Smooth muscle cell (in vitro differentiated cells): Measurements from ENCODE around the gene ERBB4. TPM values are rescaled to one million over a fixed set of nuclear protein-coding genes. Genes with fewer than 3 reads are reported as not detected.

Experiments used
- DNase-seq: peaks from one replicate; lab custom pipeline; 2025; ENCODE audit not compliant: unreplicated experiment; lab: John Stamatoyannopoulos, UW
- H2AFZ ChIP-seq: fragments of 200-600 bp; sonication (generic); 2 replicates; pipeline ENCODE4 v1.6.0; 2016; ENCODE audit warnings: antibody characterized with exemption, low read depth, mild to moderate bottlenecking
- H3F3A ChIP-seq: fragments of 200-600 bp; sonication (generic); 2 replicates; pipeline ENCODE4 v1.6.0; 2017; ENCODE audit warnings: antibody characterized with exemption, low read depth
- H3K27ac ChIP-seq: fragments of 200-600 bp; sonication (generic); 2 replicates; pipeline ENCODE4 v1.5.1; 2016; ENCODE audit warnings: low read depth, mild to moderate bottlenecking
- H3K27me3 ChIP-seq: fragments of 200-600 bp; sonication (generic); 2 replicates; pipeline ENCODE4 v1.6.1; 2016; ENCODE audit warnings: low read depth, mild to moderate bottlenecking
- H3K36me3 ChIP-seq: fragments of 200-600 bp; sonication (generic); 2 replicates; pipeline ENCODE4 v1.5.1; 2016; ENCODE audit warnings: low read depth
- H3K4me1 ChIP-seq: fragments of 200-600 bp; sonication (generic); 2 replicates; pipeline ENCODE4 v1.5.1; 2016; ENCODE audit warnings: low read depth
- H3K4me2 ChIP-seq: fragments of 200-600 bp; sonication (generic); 2 replicates; pipeline ENCODE4 v1.6.0; 2016; ENCODE audit warnings: mild to moderate bottlenecking
- H3K4me3 ChIP-seq: fragments of 200-600 bp; sonication (generic); 2 replicates; pipeline ENCODE4 v1.5.1; 2016; ENCODE audit warnings: mild to moderate bottlenecking
- H3K79me2 ChIP-seq: fragments of 200-600 bp; sonication (generic); 2 replicates; pipeline ENCODE4 v1.6.0; 2016; ENCODE audit warnings: low read depth, mild to moderate bottlenecking
- H3K9ac ChIP-seq: fragments of 200-600 bp; sonication (generic); 2 replicates; pipeline ENCODE4 v1.6.0; 2016; ENCODE audit warnings: low read depth
- H3K9me3 ChIP-seq: fragments of 200-600 bp; sonication (generic); replicated peaks from 2 replicates; pipeline ENCODE4 v1.5.1; 2016; ENCODE audit warnings: low read depth
- H4K20me1 ChIP-seq: fragments of 200-600 bp; sonication (generic); 2 replicates; pipeline ENCODE4 v1.6.0; 2016; ENCODE audit warnings: low read depth
- CTCF ChIP-seq: fragments of 200-600 bp; sonication (generic); IDR thresholded peaks from 2 replicates; pipeline ENCODE4 v1.5.1; 2017; ENCODE audit warnings: borderline replicate concordance, mild to moderate bottlenecking, antibody characterized with exemption; ENCODE audit not compliant: insufficient read depth, poor library complexity, severe bottlenecking
- WGBS: methylation state at CpG from one replicate; pipeline ENCODE4 v1.1.7; 2016; ENCODE audit warnings: low lambda C conversion rate; 5-methylcytosine and 5-hydroxymethylcytosine counted together
- polyA plus RNA-seq: library from polyadenylated mRNA; unstranded; fragments of >200 nt; fragmentation: Nextera tagmentation; extraction: Ambion mirVana; gene quantifications from 2 replicates; pipeline ENCODE4 v1.2.1, GENCODE V29; 2016
- total RNA-seq: library from RNA; depleted of rRNA; stranded (reverse); fragments of >200 nt; gene quantifications from 2 replicates; pipeline ENCODE4 v1.2.3, GENCODE V29; 2014

Gene ERBB4
- total and polyA plus RNA-seq, 2 experiments from 2014 or later: 0.67 TPM; not detected in 1

- no peaks in the 10 kb centered on the region for H3K27me3 ChIP-seq
- no peak for TF ChIP-seq CTCF
Observed at GRCh38 chr2:212007972-212008371, 530.6 kb downstream of the ERBB4 start.

GRCh38 chr2:212005085-212005671, 533.4 kb downstream of the ERBB4 start:
- DNase-seq: no peak
- Histone ChIP-seq H3K79me2 (no peaks in the 10 kb centered on the region), H3K4me2 (no peak overlapping the region), H2AFZ (no peak overlapping the region), H3K9ac (no peak overlapping the region), H3K4me3 (no peak overlapping the region), H3K27me3 (no peaks in the 10 kb centered on the region), H3F3A (no peaks in the 10 kb centered on the region), H3K27ac (no peak overlapping the region), H4K20me1 (no peaks in the 10 kb centered on the region), H3K36me3 (no peaks in the 10 kb centered on the region), H3K9me3 (no peaks in the 10 kb centered on the region), H3K4me1 (no peaks in the 10 kb centered on the region)
- peak; percentile 55 for TF ChIP-seq CTCF
- 26% methylated on average over 6 of the region's 6 CpGs for WGBS

More at GRCh38 chr2:212007972-212008371, 530.6 kb downstream of the ERBB4 start:
- Histone ChIP-seq H3K4me1 (no peaks in the 10 kb centered on the region), H3K4me3 (no peak overlapping the region), H3K36me3 (no peaks in the 10 kb centered on the region), H4K20me1 (no peaks in the 10 kb centered on the region), H3K9me3 (no peaks in the 10 kb centered on the region), H3K9ac (no peak overlapping the region), H3K79me2 (no peaks in the 10 kb centered on the region), H3K27ac (no peak overlapping the region), H3F3A (no peaks in the 10 kb centered on the region), H2AFZ (no peak overlapping the region), H3K4me2 (no peak overlapping the region)
- no peak for DNase-seq
- WGBS: 80% methylated on average over 3 of the region's 3 CpGs

GRCh38 chr2:212001325-212001724, 537.3 kb downstream of the ERBB4 start:
- no peak overlapping the region for H3K9ac ChIP-seq

More at GRCh38 chr2:212001325-212001724, 537.3 kb downstream of the ERBB4 start:
- Histone ChIP-seq H3K9me3 (no peaks in the 10 kb centered on the region), H3K4me3 (no peak overlapping the region), H3F3A (no peaks in the 10 kb centered on the region), H3K4me1 (no peaks in the 10 kb centered on the region), H3K27me3 (no peaks in the 10 kb centered on the region), H4K20me1 (no peaks in the 10 kb centered on the region), H2AFZ (no peak overlapping the region), H3K4me2 (no peak overlapping the region), H3K36me3 (no peaks in the 10 kb centered on the region), H3K27ac (no peak overlapping the region), H3K79me2 (no peaks in the 10 kb centered on the region)
- no peak for DNase-seq
- TF ChIP-seq CTCF: no peak
- WGBS: 10% methylated on average over 1 of the region's 1 CpG
